IPS-NIHi7 (cell line): ENCODE results near the gene MCRIP2.
"Not testable (repeated sequence)": the region's sequence is repeated elsewhere in the genome, so short reads cannot be mapped to it uniquely, and the experiment has no call there.

ENCODE experiments used
- DNase-seq: peaks from one replicate; pipeline ENCODE4 v3.0.0; 2012; ENCODE audit warnings: mixed read lengths; ENCODE audit errors: extremely low spot score

MCRIP2 gene, protein sequence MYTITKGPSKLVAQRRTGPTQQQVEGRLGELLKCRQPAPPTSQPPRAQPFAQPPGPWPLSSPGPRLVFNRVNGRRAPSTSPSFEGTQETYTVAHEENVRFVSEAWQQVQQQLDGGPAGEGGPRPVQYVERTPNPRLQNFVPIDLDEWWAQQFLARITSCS

DNA sequence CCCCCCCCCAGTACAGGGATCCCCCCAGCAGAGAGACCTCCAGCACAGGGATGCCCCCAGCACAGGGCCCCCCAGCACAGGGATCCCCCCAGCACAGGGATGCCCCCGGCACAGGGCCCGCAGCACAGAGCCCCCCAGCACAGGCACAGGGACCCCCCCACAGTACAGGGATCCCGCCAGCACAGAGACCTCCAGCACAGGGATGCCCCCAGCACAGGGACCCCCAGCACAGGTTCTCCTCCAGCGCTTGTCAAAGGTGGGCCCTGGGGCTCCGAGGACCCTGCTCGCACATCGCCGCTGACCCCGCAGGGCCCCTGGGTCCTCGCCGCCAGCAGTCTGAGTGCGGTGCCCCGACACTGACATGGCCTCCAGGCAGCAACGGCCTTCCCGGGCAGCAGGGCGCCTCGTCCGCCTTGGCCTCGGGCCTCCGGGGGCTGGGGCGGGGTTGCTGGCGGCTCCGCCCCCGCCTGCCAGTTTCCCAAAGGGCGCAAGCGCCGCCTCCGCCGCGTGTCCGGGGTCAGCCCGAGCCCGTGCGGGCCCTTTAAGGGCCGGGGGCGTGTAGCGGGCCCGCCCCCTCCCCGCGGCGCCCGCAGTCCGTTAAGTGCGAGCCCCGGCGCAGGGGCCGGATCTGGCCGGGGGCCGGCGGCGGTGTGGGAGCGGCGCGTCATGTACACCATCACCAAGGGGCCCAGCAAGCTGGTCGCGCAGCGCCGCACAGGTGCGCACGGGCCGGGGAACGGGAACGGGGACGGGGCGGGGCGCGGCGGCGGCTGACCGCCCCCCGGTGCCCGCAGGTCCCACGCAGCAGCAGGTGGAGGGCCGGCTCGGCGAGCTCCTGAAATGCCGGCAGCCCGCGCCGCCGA lies at the start of gene MCRIP2:
Gene MCRIP2 (plus strand): TSS at position 503 of the 863 bp plus-strand sequence. CDS start 164 bp downstream, at position 667.
- DNase-seq = peak; percentile 92

DNA sequence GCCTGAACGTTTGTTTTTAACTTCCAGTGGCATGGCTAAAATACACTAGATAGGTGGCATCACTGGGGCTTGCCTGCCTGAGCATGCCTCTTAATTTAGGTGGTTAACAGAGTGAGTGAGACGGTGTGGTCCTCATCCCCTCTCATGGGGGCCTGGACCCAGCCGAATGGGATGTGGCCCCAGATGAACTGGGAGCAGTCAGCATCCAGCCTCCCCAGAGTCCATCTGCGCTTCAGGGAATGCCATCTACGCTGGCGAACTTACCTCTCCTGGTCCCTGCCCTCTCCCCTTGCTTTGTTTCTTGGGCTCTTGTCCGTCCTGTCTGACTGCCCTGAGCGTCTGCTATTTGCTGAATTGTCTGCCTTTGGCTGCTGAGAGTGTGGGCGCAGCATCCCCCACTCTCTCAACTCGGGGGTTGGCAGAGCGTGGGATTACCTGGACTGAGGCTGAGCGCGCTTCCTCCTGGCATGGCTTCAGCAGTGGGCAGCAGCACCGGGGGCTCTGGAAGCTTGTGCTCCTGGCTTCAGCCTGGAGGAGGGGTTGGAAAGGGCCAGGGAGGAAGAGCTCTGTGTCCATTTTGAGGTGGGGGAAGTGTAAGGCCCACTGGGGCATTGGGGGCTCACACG lies 49.6 kb upstream of the MCRIP2 start:
- no peak for DNase-seq

GRCh38 chr16:592518-593306 lies 48.9 kb upstream of the MCRIP2 start:
- no peak for DNase-seq

GRCh38 chr16:593406-593805 lies 48.2 kb upstream of the MCRIP2 start:
- DNase-seq = no peak

GRCh38 chr16:593807-594206 lies 47.8 kb upstream of the MCRIP2 start:
- DNase-seq = no peak

GRCh38 chr16:595094-595528 lies 46.5 kb upstream of the MCRIP2 start:
- DNase-seq = no peak

DNA sequence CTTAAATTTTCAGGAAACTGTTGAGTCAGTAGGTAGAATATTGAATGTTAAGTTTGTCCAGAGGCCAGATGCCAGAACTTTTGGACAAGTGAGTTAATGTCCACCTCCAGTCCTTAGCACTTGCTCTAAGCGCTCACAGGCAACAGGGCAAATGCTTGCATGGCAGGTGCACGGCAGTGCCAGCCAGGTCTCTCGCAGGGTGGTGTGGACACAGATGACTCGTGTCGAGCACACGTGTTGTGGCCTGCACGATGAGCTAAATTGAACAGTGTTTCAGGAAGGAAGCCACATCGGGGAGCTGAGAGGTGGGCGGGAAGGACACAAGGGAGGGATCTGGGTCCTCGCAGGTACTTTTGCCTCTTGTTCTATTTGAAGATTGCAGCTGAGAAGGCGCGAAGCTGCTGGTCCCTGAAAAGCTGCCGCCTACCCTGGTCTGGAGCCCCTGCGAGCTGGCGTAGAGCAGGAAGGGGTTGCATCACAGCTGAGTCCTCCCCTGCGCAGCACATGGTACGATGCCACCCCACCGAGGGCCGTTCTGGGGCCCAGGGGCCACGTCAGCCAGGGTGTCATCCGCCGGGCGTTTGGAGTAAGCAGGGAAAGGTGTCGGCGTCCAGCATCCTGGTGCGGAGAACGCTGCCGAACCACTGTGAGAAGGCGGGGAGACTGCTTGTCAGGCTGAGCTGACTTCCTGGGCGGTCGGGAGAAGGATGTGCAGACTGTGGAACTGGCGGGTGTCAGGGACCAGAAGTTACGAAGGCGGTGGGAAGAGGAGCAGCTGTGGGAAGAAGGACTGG lies 45.5 kb upstream of the MCRIP2 start:
- DNase-seq = no peak

GRCh38 chr16:596736-597060 lies 44.9 kb upstream of the MCRIP2 start:
- DNase-seq = no peak

DNA sequence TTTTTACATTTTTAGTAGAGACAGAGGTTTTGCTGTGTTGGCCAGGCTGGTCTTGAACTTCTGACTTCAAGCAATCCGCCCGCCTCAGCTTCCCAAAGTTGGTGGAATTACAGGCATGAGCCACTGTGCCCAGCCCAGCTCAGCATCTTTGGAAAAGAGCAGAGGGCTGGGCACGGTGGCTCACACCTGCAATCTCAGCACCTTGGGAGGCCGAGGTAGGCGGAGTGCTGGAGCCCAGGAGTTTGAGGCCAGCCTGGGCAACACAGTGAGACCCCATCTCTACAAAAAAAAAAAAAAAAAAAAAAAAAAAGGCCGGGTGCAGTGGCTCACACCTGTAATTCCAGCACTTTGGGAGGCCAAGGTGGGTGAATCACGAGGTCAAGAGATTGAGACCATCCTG lies 44.0 kb upstream of the MCRIP2 start:
- not testable (repeated sequence) for DNase-seq

DNA sequence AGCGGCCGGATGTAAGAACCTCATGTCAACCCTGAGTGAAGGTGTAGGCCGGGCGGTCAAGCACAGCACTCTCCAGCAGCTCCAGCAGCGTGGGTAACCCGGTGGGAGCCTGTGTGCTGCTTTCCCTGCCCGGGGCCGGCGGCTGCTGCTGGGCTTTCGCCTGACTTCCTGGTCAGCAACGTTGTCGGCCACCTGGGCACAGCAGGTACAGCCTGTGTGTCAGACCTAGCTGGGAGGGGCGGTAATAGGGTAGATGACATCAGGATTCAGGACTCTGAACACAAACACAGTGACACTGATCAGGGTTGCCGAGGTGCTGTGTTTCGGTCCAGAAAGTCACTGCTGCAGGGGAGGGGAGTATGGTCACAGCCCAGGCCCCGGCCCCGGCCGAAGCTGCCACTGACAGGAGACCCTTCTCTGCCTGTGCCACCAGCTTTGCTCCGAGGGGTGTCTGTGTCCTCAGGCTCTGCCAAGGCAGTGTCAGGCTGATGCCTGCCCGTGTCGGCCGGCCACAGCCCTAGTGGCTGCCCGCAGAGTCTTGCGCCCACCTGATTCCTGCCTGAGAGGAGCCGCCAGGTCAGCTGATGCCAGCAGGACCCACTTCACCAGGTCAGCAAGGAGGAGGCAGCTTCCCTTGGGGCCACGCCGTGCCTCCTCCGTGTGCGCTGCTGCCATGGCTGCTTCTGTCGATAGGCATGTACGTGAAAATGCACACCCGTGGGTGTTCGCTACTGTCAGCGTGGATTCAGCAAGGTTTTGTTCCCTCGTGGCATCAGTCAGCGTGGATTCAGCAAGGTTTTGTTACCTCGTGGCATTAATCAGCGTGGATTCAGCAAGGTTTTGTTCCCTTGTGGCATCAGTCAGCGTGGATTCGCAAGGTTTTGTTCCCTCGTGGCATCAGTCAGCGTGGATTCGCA lies 42.5 kb upstream of the MCRIP2 start:
- DNase-seq = no peak

DNA sequence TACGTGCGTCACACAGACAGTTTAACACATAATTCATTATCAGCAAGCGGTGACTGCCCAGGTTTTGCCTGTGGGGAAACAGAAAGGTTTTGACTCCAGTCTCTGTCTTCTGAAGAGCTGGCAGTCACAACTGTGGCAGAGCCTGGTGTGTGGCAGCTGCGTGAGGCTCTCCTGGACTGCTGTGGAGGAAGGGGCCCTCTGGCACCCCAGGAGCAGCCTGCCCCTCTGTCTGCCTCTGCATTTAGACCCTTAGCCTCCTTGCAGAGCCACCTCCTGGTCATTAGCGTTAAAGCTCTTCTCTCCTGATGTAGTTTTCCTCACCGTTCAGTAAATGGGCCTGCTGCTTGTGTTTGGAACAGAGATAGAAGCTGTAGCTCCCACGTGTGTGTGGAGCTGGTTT lies 40.8 kb upstream of the MCRIP2 start:
- peak; percentile 66 for DNase-seq

GRCh38 chr16:603933-604332 lies 37.7 kb upstream of the MCRIP2 start:
- no peak for DNase-seq

GRCh38 chr16:606656-607307 lies 34.8 kb upstream of the MCRIP2 start:
- DNase-seq = no peak

- no peak for DNase-seq
Observed at GRCh38 chr16:608019-608418, 33.6 kb upstream of the MCRIP2 start.

GRCh38 chr16:609316-609715 lies 32.3 kb upstream of the MCRIP2 start:
- no peak for DNase-seq

- DNase-seq = no peak
Observed at GRCh38 chr16:609984-610383, 31.6 kb upstream of the MCRIP2 start.

GRCh38 chr16:610513-611381 lies 30.9 kb upstream of the MCRIP2 start:
- DNase-seq = peak; percentile 92

DNA sequence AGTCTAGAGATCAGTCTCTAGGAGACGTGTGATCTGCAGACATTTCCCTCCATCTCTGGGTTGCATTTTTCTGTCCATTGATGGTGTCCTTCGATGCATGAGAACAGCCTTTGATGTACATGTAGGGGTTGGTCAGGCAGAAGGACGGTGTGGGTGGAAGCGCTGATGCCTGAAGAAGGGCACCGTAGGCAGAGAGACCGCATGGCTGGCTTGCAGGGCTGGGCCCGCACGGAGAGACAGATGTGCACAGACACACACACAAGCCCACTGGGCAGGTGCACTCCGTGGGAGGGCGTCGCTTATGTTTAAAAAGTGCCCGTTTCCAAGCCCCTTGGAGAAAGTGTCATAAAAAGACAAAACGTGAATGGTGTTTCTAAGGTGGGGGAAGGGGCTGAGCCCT lies 26.5 kb upstream of the MCRIP2 start:
- no peak for DNase-seq
